Muscle of leg (tissue), 16 donors: ENCODE results near the gene SLC5A7. TPM values are rescaled to one million over a fixed set of nuclear protein-coding genes. Genes with fewer than 3 reads are reported as not detected.

Source experiments
- DNase-seq: peaks from one replicate; pipeline ENCODE4 v3.0.0; 2013
- H3K27ac ChIP-seq: one replicate; pipeline ENCODE4 v1.5.1; 2013; ENCODE audit warnings: mild to moderate bottlenecking, low read length, control low read depth
- H3K27me3 ChIP-seq: one replicate; pipeline ENCODE4 v1.6.1; 2013; ENCODE audit warnings: low read length; ENCODE audit not compliant: control insufficient read depth, insufficient read depth
- H3K36me3 ChIP-seq: one replicate; pipeline ENCODE4 v1.6.1; 2013; ENCODE audit warnings: low read length; ENCODE audit not compliant: control insufficient read depth, insufficient read depth
- H3K4me1 ChIP-seq: one replicate; pipeline ENCODE4 v1.6.1; 2013; ENCODE audit warnings: low read length; ENCODE audit not compliant: control insufficient read depth, insufficient read depth
- H3K4me3 ChIP-seq: one replicate; pipeline ENCODE4 v1.5.1; 2013; ENCODE audit warnings: low read length, control low read depth
- H3K9me3 ChIP-seq: replicated peaks from 2 replicates; pipeline ENCODE4 v1.6.1; 2013; ENCODE audit warnings: low read depth, low read length; ENCODE audit not compliant: control insufficient read depth
- WGBS: methylation state at CpG from one replicate; pipeline ENCODE4 v1.1.5; 2013; ENCODE audit warnings: missing lambda C conversion rate; ENCODE audit not compliant: insufficient coverage; 5-methylcytosine and 5-hydroxymethylcytosine counted together
- long read RNA-seq, 11 donors: transcript quantifications; one replicate each; lab custom pipeline, GENCODE V29; 2026
- polyA plus RNA-seq, 8 donors: library from polyadenylated mRNA; unstranded; fragments of 120-200 nt; gene quantifications; one replicate each; pipeline versions ENCODE4 v1.2.1 to v1.2.3, GENCODE V29; 2013; ENCODE audit warnings: inconsistent platforms in 1 of 8, low replicate concordance in 1 of 8; ENCODE audit not compliant: insufficient read length in 8 of 8, insufficient read depth in 1 of 8
- total RNA-seq: library from RNA; stranded (reverse); fragments of 120-200 nt; gene quantifications from one replicate; pipeline ENCODE4 v1.2.4, GENCODE V29; 2013

The SLC5A7 gene
- total RNA-seq, result 0.22 TPM
- polyA plus RNA-seq, result under 1 TPM; 0.05 to 0.93 (median 0.40) TPM
- long read RNA-seq, donor 1, result 0 reads
- long read RNA-seq, donor 2, result 0 reads
- long read RNA-seq, donor 3, result 0 reads
- long read RNA-seq, donor 4, result 0 reads
- long read RNA-seq, donor 5, result 0 reads
- long read RNA-seq, donor 6, result 0 reads
- long read RNA-seq, donor 7, result 0 reads
- long read RNA-seq, donor 8, result 0 reads
- long read RNA-seq, donor 9, result 0 reads
- long read RNA-seq, donor 10, result 0 reads
- long read RNA-seq, donor 11, result 0 reads

DNA sequence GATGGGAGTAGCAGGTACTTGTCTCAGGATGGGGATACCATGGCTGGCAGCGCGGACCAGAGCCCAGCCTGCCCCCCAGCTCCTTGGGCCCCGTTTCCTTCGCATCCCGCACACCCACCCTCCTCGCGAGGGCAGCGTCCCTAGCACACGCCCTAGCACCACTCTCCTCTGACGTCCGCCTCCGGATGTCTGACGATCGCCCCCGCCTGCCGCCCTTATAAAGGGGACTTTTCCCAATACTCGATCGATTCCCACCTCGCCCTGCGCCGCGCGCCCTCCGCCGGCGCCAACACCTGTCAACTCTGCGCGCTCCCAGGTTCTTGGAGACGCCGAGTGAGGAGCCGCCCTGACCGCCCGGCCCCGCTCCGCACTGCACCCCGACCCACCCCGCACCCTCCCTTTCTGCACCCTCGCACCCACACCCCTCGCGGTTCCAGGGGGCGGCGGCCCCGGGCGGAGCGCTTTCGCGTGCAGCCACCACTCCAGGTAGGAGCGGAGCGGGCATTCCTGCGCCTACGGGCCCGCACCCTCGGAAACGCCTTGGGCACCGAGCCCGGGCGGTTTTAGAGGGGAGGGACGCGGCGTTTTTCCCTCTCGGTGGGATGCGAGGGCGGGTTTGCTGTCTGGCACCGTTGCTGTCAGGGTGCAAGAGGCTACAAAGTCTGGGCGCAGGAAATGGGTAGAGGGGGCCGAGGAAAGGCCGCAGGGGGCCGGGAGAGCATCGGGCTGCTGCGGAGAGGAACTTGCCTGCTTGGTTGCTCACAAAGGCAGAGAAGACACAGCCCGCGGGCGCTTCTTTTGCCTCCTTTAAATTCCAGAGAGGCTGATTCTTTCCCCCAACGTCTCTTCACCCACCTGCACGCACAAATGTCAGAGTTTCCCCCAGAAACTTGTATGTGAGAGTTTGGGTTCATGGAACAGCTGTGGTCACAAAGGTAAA is at the start of gene SLC5A7:
Gene SLC5A7 (plus strand): TSS at position 247 of the 940 bp plus-strand sequence. CDS start 1,632 bp downstream, outside the sequence.
- Histone ChIP-seq H3K36me3 (no peaks in the 10 kb centered on the region), H3K27ac (no peak within 1 kb of the TSS), H3K9me3 (no peaks in the 10 kb centered on the region), H3K4me3 (peak within 1 kb of the TSS; percentile 19), H3K27me3 (peaks cover 21% of the 10 kb centered on the region), H3K4me1 (peaks cover 6% of the 10 kb centered on the region)
- DNase-seq, result no peak
- WGBS, result under 1% methylated on average over 55 of the region's 75 CpGs

DNA sequence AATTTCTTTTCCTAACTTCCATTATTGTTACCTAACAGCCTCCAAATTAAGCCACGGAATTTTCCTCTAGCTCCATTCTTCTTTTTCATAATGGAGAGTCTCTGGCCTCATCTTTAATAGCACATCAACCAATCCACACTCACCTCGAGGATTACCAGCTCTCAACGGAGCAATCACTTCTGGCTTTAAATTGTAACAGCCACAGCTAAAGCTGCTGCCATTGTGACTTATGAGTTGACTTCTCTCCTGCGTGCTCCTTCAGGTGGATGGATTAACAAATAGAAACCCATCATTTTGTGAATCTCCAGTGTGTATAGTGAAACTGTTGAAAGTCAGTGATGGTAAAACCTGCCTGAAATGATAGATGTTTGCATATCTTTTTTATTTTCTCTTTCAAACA is 24.9 kb upstream of the SLC5A7 start:
- Histone ChIP-seq H3K9me3 (no peaks in the 10 kb centered on the region), H3K4me1 (no peaks in the 10 kb centered on the region), H3K4me3 (no peak overlapping the region), H3K27ac (no peak overlapping the region), H3K36me3 (no peaks in the 10 kb centered on the region), H3K27me3 (no peaks in the 10 kb centered on the region)
- WGBS, result 29% methylated on average over 1 of the region's 4 CpGs
- no peak for DNase-seq

GRCh38 chr2:107964185-107964584 is 22.1 kb upstream of the SLC5A7 start:
- DNase-seq, result no peak
- Histone ChIP-seq H3K4me1 (no peaks in the 10 kb centered on the region), H3K36me3 (no peaks in the 10 kb centered on the region), H3K4me3 (no peak overlapping the region), H3K27ac (no peak overlapping the region), H3K9me3 (no peaks in the 10 kb centered on the region), H3K27me3 (no peaks in the 10 kb centered on the region)
- WGBS, result no CpG with 5 or more reads among the region's 1 CpG

DNA sequence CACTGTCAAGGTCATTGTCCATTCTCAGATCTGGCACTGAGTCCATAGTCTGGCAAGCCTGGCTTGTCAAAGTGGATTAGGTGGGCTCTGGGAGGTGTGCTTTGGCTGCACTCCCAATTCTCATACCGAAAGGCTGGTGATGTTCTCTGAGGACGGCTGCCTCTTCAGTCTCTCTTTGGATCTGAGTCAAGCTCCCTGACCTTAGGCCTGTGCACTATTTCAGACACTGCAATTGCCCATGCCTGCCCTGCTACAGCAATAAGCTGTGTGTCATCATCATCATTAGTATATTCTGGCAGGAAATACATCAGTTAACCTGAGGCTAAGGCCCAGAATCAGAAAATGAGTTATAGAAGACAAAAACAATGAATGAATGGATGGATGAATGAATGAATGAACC is 1.6 kb upstream of the SLC5A7 start:
- no peak overlapping the region for H3K27ac ChIP-seq
- no peaks in the 10 kb centered on the region for H3K9me3 ChIP-seq
- H3K36me3 ChIP-seq, result no peaks in the 10 kb centered on the region
- H3K4me1 ChIP-seq, result peaks cover 6% of the 10 kb centered on the region
- DNase-seq, result peak; percentile 4
- 53% methylated on average over 2 of the region's 2 CpGs for WGBS
- H3K27me3 ChIP-seq, result peaks cover 21% of the 10 kb centered on the region
- no peak overlapping the region for H3K4me3 ChIP-seq

GRCh38 chr2:107988108-107988507 is 1.8 kb downstream of the SLC5A7 start:
- 96% methylated on average over 5 of the region's 10 CpGs for WGBS
- peaks cover 21% of the 10 kb centered on the region for H3K27me3 ChIP-seq
- H3K4me3 ChIP-seq, result no peak overlapping the region
- H3K27ac ChIP-seq, result no peak overlapping the region
- peaks cover 6% of the 10 kb centered on the region for H3K4me1 ChIP-seq
- DNase-seq, result no peak
- no peaks in the 10 kb centered on the region for H3K36me3 ChIP-seq
- H3K9me3 ChIP-seq, result no peaks in the 10 kb centered on the region

DNA sequence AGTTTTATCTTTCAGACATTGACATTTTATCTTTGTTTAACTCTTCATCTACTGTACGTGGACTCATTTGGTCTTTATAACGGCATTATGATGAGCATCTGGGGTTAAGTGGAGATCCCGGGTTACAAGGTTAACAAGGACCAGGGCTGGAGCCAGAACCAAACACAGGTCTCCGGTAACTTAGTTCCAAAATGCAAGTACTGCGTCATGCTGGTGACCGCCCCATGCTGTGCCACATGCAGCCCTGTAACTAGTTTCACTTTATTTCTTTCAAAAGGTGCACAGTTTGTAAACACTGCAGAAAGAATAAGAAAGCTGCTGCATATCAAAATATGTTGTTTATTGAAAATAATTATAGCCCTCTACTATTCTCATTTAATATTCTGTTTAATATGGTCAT is 3.1 kb downstream of the SLC5A7 start:
- WGBS, result 77% methylated on average over 4 of the region's 6 CpGs
- no peak overlapping the region for H3K27ac ChIP-seq
- DNase-seq, result no peak

DNA sequence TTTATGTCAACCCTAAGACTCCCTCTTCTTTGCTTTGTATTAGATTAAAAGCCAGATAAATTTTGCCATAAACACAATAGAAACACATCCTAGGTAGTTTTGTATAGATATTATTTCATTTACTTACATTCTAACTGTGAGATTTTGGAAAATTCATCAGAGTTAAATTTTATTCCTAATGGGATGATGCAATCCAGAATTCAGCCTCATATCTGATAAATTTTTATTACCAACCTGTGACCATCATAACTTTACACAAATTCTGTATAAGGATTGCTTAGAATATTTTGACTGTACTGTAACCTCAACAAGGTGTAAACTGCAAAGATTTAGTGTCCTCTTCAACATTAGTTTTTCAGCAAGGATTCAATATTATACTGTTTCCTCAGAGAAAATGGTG is 4.4 kb downstream of the SLC5A7 start:
- Histone ChIP-seq H3K4me1 (peaks cover 6% of the 10 kb centered on the region), H3K4me3 (no peak overlapping the region), H3K27ac (no peak overlapping the region), H3K27me3 (peaks cover 19% of the 10 kb centered on the region), H3K36me3 (no peaks in the 10 kb centered on the region), H3K9me3 (no peaks in the 10 kb centered on the region)
- no peak for DNase-seq

More for the DNA sequence above, 3.1 kb downstream of the SLC5A7 start:
- H3K9me3 ChIP-seq, result no peaks in the 10 kb centered on the region
- peaks cover 21% of the 10 kb centered on the region for H3K27me3 ChIP-seq
- H3K4me1 ChIP-seq, result peaks cover 6% of the 10 kb centered on the region
- no peaks in the 10 kb centered on the region for H3K36me3 ChIP-seq
- no peak overlapping the region for H3K4me3 ChIP-seq

GRCh38 chr2:107992069-107992468 is 5.7 kb downstream of the SLC5A7 start:
- no peak overlapping the region for H3K27ac ChIP-seq
- H3K36me3 ChIP-seq, result no peaks in the 10 kb centered on the region
- no CpG with 5 or more reads among the region's 1 CpG for WGBS
- H3K4me3 ChIP-seq, result no peak overlapping the region
- no peaks in the 10 kb centered on the region for H3K4me1 ChIP-seq
- DNase-seq, result no peak
- no peaks in the 10 kb centered on the region for H3K9me3 ChIP-seq
- peaks cover 6% of the 10 kb centered on the region for H3K27me3 ChIP-seq

DNA sequence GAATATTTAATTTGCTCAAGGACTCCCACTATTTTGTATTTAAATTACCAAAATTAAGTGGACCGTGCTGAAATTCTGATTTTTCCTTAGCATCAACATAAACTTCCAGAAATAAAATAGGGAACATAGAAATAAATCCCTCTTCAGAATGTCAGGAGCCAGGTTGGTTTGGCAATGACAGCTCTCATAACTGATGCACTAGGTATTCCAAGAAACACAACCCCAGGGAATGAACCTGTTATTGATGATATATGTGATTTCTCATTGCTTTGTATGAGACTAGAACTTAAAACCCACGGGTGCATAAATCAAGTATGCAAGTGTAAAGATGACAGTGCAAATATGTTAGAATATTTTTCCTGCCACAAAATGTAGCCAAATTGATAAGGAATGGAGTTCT is 12.8 kb downstream of the SLC5A7 start:
- no CpG with 5 or more reads among the region's 2 CpGs for WGBS
- Histone ChIP-seq H3K4me3 (no peak overlapping the region), H3K9me3 (no peaks in the 10 kb centered on the region), H3K4me1 (no peaks in the 10 kb centered on the region), H3K27me3 (no peaks in the 10 kb centered on the region), H3K36me3 (no peaks in the 10 kb centered on the region), H3K27ac (no peak overlapping the region)
- no peak for DNase-seq

DNA sequence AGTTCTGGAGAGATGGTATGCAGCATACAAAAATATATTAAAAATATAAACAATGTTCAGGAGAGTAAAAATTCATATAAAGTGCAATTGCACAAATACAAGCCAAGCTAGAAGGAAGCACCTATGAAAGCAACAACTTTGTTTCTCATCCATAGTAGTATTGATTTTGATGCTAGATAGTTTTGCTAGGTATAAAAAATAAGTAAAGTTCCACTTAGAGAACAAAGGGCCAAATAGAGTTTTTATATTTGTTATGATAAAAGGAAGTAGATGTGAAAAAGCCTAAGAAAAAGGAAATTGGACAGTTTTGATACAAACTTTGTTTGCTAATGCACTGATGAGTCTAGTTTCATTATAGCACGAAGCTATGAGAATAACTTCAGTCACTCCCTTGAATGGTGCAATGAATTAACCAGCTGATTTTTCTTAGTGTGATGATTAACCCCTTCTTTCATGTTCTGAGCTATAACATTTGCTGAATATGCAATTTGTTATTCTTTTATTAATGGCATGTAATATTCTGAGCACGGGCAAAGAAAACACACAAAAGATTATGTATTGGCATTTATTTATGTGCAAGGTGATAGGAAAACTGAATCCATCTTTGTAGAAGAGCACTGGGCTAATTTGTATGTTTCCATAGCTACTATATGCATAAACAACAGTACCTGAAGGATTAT is 24.7 kb downstream of the SLC5A7 start:
- no peak overlapping the region for H3K4me3 ChIP-seq
- no peaks in the 10 kb centered on the region for H3K27me3 ChIP-seq
- no peak for DNase-seq
- H3K36me3 ChIP-seq, result no peaks in the 10 kb centered on the region
- no CpG with 5 or more reads among the region's 2 CpGs for WGBS
- no peaks in the 10 kb centered on the region for H3K4me1 ChIP-seq
- H3K9me3 ChIP-seq, result peaks cover 13% of the 10 kb centered on the region
- H3K27ac ChIP-seq, result no peak overlapping the region
